Measurements from ENCODE around the gene GPC3.

The GPC3 gene

DNA sequence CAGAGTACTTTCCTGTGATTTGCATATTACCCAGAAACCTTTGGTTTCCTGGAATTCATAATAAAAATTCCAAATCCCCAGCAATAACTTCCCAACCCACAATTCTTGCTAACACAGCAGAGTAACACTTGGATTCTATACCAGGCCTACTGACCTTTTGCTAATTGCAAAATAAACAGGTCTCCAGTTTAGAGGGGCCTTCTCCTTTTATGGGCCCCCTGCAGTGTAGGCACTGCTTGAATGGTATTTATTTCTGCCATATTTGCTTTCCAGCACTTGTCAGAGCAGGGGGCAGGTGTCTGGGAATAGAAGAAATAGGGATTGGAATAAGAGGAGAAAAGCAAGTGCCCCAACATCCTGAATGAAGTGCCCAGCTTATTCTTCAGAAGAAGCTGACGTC lies 25.3 kb upstream of the GPC3 start:
- TF ChIP-seq, protein P1, sequence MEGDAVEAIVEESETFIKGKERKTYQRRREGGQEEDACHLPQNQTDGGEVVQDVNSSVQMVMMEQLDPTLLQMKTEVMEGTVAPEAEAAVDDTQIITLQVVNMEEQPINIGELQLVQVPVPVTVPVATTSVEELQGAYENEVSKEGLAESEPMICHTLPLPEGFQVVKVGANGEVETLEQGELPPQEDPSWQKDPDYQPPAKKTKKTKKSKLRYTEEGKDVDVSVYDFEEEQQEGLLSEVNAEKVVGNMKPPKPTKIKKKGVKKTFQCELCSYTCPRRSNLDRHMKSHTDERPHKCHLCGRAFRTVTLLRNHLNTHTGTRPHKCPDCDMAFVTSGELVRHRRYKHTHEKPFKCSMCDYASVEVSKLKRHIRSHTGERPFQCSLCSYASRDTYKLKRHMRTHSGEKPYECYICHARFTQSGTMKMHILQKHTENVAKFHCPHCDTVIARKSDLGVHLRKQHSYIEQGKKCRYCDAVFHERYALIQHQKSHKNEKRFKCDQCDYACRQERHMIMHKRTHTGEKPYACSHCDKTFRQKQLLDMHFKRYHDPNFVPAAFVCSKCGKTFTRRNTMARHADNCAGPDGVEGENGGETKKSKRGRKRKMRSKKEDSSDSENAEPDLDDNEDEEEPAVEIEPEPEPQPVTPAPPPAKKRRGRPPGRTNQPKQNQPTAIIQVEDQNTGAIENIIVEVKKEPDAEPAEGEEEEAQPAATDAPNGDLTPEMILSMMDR (IDR thresholded peaks at IDR 0.05) = no peak
- H3K4me3 ChIP-seq = no peak overlapping the region
- no peaks in the 10 kb centered on the region for H3K9me3 ChIP-seq
- H3K27me3 ChIP-seq = no peaks in the 10 kb centered on the region
- no peaks in the 10 kb centered on the region for H3K4me1 ChIP-seq
- intact Hi-C loops (cut with DNase I; ENCODE audit: low total_unique reads) = no loop called here
- H3K36me3 ChIP-seq = no peaks in the 10 kb centered on the region
- no peak overlapping the region for H3K27ac ChIP-seq
- DNase-seq = no peak

DNA sequence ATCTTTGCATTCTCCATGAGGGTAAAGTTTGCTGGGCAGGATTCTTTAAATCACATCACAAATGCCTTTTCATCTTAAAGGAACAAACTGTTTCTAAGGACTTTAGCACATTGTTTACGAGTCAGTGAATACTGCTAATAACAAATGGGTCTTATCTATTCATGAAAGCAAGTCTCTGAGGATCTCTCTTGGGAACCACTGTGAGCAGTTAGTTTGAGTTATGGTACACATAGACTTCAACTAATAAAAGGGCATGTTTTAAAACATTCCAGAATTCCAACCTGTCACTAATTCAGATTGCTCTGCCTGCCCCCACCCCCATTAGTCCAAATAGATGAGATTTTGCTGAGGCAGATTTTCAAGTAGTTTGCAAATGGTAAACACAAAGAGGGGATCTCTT lies 22.3 kb upstream of the GPC3 start:
- no peak overlapping the region for H3K4me3 ChIP-seq
- TF ChIP-seq, protein P1 (IDR thresholded peaks at IDR 0.05) = no peak
- DNase-seq = no peak

GRCh38 chrX:134006484-134007161 lies 21.2 kb upstream of the GPC3 start:
- Histone ChIP-seq H3K4me3 (no peak overlapping the region), H3K9me3 (no peaks in the 10 kb centered on the region), H3K4me1 (no peaks in the 10 kb centered on the region), H3K27me3 (no peaks in the 10 kb centered on the region), H3K27ac (no peak overlapping the region), H3K36me3 (no peaks in the 10 kb centered on the region)
- TF ChIP-seq, protein P1 (IDR thresholded peaks at IDR 0.05) = no peak
- no peak for DNase-seq
- intact Hi-C loops (cut with DNase I; ENCODE audit: low total_unique reads) = no loop called here

More for the DNA sequence above, 22.3 kb upstream of the GPC3 start:
- intact Hi-C loops (cut with DNase I; ENCODE audit: low total_unique reads) = no loop called here
- Histone ChIP-seq H3K4me1 (no peaks in the 10 kb centered on the region), H3K36me3 (no peaks in the 10 kb centered on the region), H3K27me3 (no peaks in the 10 kb centered on the region), H3K9me3 (no peaks in the 10 kb centered on the region), H3K27ac (no peak overlapping the region)

DNA sequence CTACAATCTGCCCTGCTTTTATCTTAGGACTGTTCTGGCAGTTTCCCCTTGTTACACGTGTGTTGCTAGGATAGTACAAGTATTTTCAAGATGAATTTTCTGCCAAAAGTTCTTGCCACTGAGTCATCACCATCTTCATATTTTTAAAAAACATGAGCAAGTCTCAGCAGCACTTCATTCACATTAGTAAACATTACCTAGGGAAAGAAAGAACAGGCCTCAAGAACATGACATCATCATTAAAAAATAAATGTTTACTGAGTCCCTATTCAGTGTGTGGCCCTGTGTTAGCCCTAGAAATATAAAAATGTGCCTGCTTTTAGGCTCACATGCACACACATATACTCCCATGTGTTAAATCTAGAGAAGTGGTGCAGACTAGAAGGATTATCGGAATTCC lies 18.7 kb upstream of the GPC3 start:
- H3K4me3 ChIP-seq = no peak overlapping the region
- TF ChIP-seq, protein P1 (IDR thresholded peaks at IDR 0.05) = no peak
- H3K36me3 ChIP-seq = no peaks in the 10 kb centered on the region
- no peaks in the 10 kb centered on the region for H3K9me3 ChIP-seq
- no peaks in the 10 kb centered on the region for H3K4me1 ChIP-seq
- no peak overlapping the region for H3K27ac ChIP-seq
- intact Hi-C loops (cut with DNase I; ENCODE audit: low total_unique reads) = no loop called here
- no peak for DNase-seq
- H3K27me3 ChIP-seq = no peaks in the 10 kb centered on the region

DNA sequence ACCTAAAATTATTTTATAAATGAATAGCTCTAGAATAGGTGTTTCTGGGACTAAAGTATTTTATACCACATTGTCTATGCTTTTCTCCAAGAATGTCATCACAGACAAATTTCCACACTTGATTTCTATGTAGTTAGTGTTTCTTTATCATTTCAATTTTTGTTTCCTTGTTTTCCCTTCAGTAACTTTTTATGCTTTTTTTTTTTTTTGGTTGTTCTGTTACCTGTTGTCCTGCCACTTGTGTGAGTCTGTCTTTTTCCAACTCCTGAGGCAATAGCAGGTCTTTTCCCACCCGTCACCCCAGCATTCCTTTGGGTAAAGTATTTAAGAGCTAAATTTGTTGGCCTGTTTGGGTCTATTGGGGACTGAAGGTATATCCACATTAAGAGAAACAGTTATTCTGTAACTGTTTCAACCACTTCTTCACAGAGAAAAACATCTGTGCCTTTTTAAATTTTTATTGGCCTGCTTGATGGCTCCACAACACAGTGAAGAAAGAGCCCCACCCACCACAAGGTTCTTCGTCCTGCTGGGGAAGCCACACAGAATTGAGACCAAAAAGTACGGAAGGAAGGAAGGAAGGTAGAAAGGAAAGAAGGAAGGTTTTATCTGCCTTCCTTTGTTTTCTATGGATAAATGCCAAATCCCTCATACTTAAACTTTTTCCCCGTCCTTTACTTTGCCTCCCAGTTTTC lies 17.7 kb upstream of the GPC3 start:
- Histone ChIP-seq H3K4me3 (no peak overlapping the region), H3K36me3 (no peaks in the 10 kb centered on the region), H3K27ac (no peak overlapping the region), H3K4me1 (no peaks in the 10 kb centered on the region), H3K27me3 (no peaks in the 10 kb centered on the region), H3K9me3 (no peaks in the 10 kb centered on the region)
- TF ChIP-seq, protein P1 (IDR thresholded peaks at IDR 0.05) = no peak
- DNase-seq = no peak
- intact Hi-C loops (cut with DNase I; ENCODE audit: low total_unique reads) = no loop called here
